A549 (cell line): ENCODE data around the gene SLC30A3. TPM values are rescaled to one million over a fixed set of nuclear protein-coding genes. Genes with fewer than 3 reads are reported as not detected.

ENCODE experiments used
- ATAC-seq, 2 experiments: fragments of 200-7000 bp in 1 of 2; fragments of >200 bp in 1 of 2; cut with Nextera tagmentation in 1 of 2; cut with Tn5 transposase in 1 of 2; 3 replicates each; pipeline versions ENCODE4 v1.8.0 to v1.9.1; 2018 to 2020; ENCODE audit warnings: mild to moderate bottlenecking in 1 of 2, moderate library complexity in 1 of 2
- CTCF ChIA-PET: fragments of 300-600 bp; sonication (Branson Sonifier 250); formaldehyde crosslinking; extraction: SDS; loops from one replicate; lab custom pipeline; 2021; ENCODE audit warnings: antibody characterized with exemption, inconsistent platforms; lab: Yijun Ruan, JAX
- POLR2A ChIA-PET: fragments of 350-600 bp; formaldehyde crosslinking; extraction: SDS; loops from one replicate; lab custom pipeline; 2021; ENCODE audit warnings: antibody characterized with exemption, inconsistent platforms; lab: Yijun Ruan, JAX
- DNase-seq, 2 experiments: peaks; one replicate each; pipeline versions ENCODE4 v3.0.0 to v3.0.0-alpha.2; 2011 to 2016; ENCODE audit warnings: low read depth in 1 of 2, low spot score in 1 of 2
- FAIRE-seq: peaks from 2 replicates; lab custom pipeline; 2011; peaks lifted over from hg19 to GRCh38; lab: Jason Lieb, UNC
- H3K27ac ChIP-seq, 2 experiments: fragments of >200 bp; sonication (Bioruptor Twin); formaldehyde crosslinking; 3 replicates each; pipeline ENCODE4 v1.5.1; 2016 to 2017
- H3K4me1 ChIP-seq: fragments of >200 bp; sonication (Bioruptor Twin); formaldehyde crosslinking; 3 replicates; pipeline ENCODE4 v1.6.1; 2016
- H3K4me2 ChIP-seq: fragments of >200 bp; sonication (Bioruptor Twin); formaldehyde crosslinking; 3 replicates; pipeline ENCODE4 v1.6.1; 2016
- H3K4me3 ChIP-seq: fragments of >200 bp; sonication (Bioruptor Twin); formaldehyde crosslinking; 3 replicates; pipeline ENCODE4 v1.5.1; 2016
- H3K9me3 ChIP-seq: fragments of >200 bp; sonication (Bioruptor Twin); formaldehyde crosslinking; 3 replicates; pipeline ENCODE4 v1.6.1; 2016
- CEBPB ChIP-seq, 2 experiments: fragments of >200 bp in 1 of 2; sonication (Bioruptor Twin) in 1 of 2; formaldehyde crosslinking in 1 of 2; IDR thresholded peaks; 2 replicates each; pipeline ENCODE4 v1.6.1; 2012 to 2016
- CHD2 ChIP-seq: fragments of 150-350 bp; IDR thresholded peaks from 2 replicates; pipeline ENCODE4 v1.6.1; 2014; ENCODE audit warnings: low read length; ENCODE audit not compliant: partially characterized antibody
- CHD4 ChIP-seq: fragments of 200-600 bp; sonication (generic); IDR thresholded peaks from 2 replicates; pipeline ENCODE4 v1.6.1; 2016; ENCODE audit warnings: antibody characterized with exemption, mild to moderate bottlenecking, borderline replicate concordance
- EHMT2 ChIP-seq: fragments of 200-600 bp; sonication (generic); IDR thresholded peaks from 2 replicates; pipeline ENCODE4 v1.6.1; 2016; ENCODE audit warnings: antibody characterized with exemption, low read depth, mild to moderate bottlenecking, moderate library complexity
- EP300 ChIP-seq, 2 experiments: fragments of >200 bp; sonication (Bioruptor Twin); formaldehyde crosslinking; IDR thresholded peaks; 2 replicates in 1 of 2; 3 replicates in 1 of 2; pipeline ENCODE4 v1.6.1; 2016 to 2017
- ESRRA ChIP-seq: fragments of 150-350 bp; IDR thresholded peaks from 2 replicates; pipeline ENCODE4 v1.6.1; 2014; ENCODE audit warnings: mild to moderate bottlenecking, low read length, borderline replicate concordance
- FOSB ChIP-seq: fragments of 250-450 bp; sonication (Bioruptor Pico); IDR thresholded peaks from 2 replicates; pipeline ENCODE4 v1.5.0; 2020; ENCODE audit warnings: mild to moderate bottlenecking, moderate library complexity
- FOSL2 ChIP-seq, 2 experiments: fragments of 450-650 bp in 1 of 2; fragments of >200 bp in 1 of 2; sonication (Bioruptor Twin) in 1 of 2; formaldehyde crosslinking; IDR thresholded peaks; 2 replicates each; pipeline versions ENCODE4 v1.5.0 to v1.6.1; 2016 to 2020; ENCODE audit warnings: mild to moderate bottlenecking in 1 of 2, moderate library complexity in 1 of 2
- HEYL ChIP-seq: fragments of 250-450 bp; sonication (Bioruptor Pico); IDR thresholded peaks from 2 replicates; pipeline ENCODE4 v1.8.0; 2021; ENCODE audit warnings: mild to moderate bottlenecking, moderate library complexity
- HOXB13 ChIP-seq: fragments of 250-450 bp; sonication (Bioruptor Pico); IDR thresholded peaks from 2 replicates; pipeline ENCODE4 v1.5.0; 2020; ENCODE audit warnings: low read depth, mild to moderate bottlenecking, moderate library complexity
- KDM5A ChIP-seq: fragments of 200-600 bp; sonication (generic); IDR thresholded peaks from 2 replicates; pipeline ENCODE4 v1.6.1; 2016; ENCODE audit warnings: antibody characterized with exemption, mild to moderate bottlenecking
- MAFK ChIP-seq: fragments of 450-650 bp; IDR thresholded peaks from 2 replicates; pipeline ENCODE4 v1.6.1; 2014; ENCODE audit not compliant: partially characterized antibody
- MAZ ChIP-seq: fragments of 150-350 bp; IDR thresholded peaks from 2 replicates; pipeline ENCODE4 v1.6.1; 2014; ENCODE audit warnings: antibody characterized with exemption, low read depth, low read length, borderline replicate concordance
- NFE2L2 ChIP-seq: fragments of 150-350 bp; conservative IDR thresholded peaks from 2 replicates; pipeline ENCODE4 v1.6.1; 2014; ENCODE audit warnings: low read length
- NPAS2 ChIP-seq: fragments of 250-450 bp; sonication (Bioruptor Pico); IDR thresholded peaks from 2 replicates; pipeline ENCODE4 v1.8.0; 2022; ENCODE audit warnings: mild to moderate bottlenecking, moderate library complexity, borderline replicate concordance
- PHF8 ChIP-seq: fragments of 200-600 bp; sonication (generic); IDR thresholded peaks from 2 replicates; pipeline ENCODE4 v1.6.1; 2016; ENCODE audit warnings: low read depth, mild to moderate bottlenecking, antibody characterized with exemption, moderate library complexity, borderline replicate concordance
- POLR2A ChIP-seq: IDR thresholded peaks from 2 replicates; pipeline ENCODE4 v1.6.1; 2012; ENCODE audit warnings: mild to moderate bottlenecking, low read length
- POLR2AphosphoS2 ChIP-seq: conservative IDR thresholded peaks from 2 replicates; pipeline ENCODE4 v1.6.1; 2012; ENCODE audit warnings: low read length, improper control_type of control experiment, inconsistent platforms
- RCOR1 ChIP-seq: fragments of 150-350 bp; IDR thresholded peaks from 2 replicates; pipeline ENCODE4 v1.6.1; 2014; ENCODE audit warnings: antibody characterized with exemption, low read length, low read depth
- RFX5 ChIP-seq: fragments of 450-650 bp; IDR thresholded peaks from 2 replicates; pipeline ENCODE4 v1.7.1; 2014; ENCODE audit warnings: antibody characterized with exemption, mild to moderate bottlenecking, moderate library complexity
- RNF2 ChIP-seq: fragments of 200-600 bp; sonication (generic); IDR thresholded peaks from 2 replicates; pipeline ENCODE4 v1.6.1; 2016; ENCODE audit warnings: low read depth, mild to moderate bottlenecking, antibody characterized with exemption, moderate library complexity, borderline replicate concordance
- SMC3 ChIP-seq: fragments of >200 bp; sonication (Bioruptor Twin); formaldehyde crosslinking; IDR thresholded peaks from 3 replicates; pipeline ENCODE4 v1.6.1; 2018; ENCODE audit warnings: inconsistent platforms
- TFCP2L1 ChIP-seq: fragments of 250-450 bp; sonication (Bioruptor Pico); IDR thresholded peaks from 2 replicates; pipeline ENCODE4 v1.5.0; 2021; ENCODE audit warnings: mild to moderate bottlenecking
- ZNF302 ChIP-seq: fragments of 250-450 bp; sonication (Bioruptor Pico); IDR thresholded peaks from 2 replicates; pipeline ENCODE4 v1.9.0; 2021; ENCODE audit warnings: inconsistent platforms, mild to moderate bottlenecking, moderate library complexity
- WGBS: methylation state at CpG from one replicate; pipeline ENCODE4 v1.1.6; 2017; ENCODE audit errors: missing lambda C conversion rate; 5-methylcytosine and 5-hydroxymethylcytosine counted together
- polyA plus RNA-seq, 4 experiments: library from polyadenylated mRNA; depleted of rRNA in 3 of 4; stranded (reverse); fragments of >200 nt; fragmentation: RNase III in 1 of 4; extraction: RNeasy Plus Mini Kit Qiagen cat#74134 plus additional on column Dnase treatment in 1 of 4; gene quantifications; 2 replicates in 3 of 4; 3 replicates in 1 of 4; pipeline ENCODE4 v1.2.3, GENCODE V29; 2011 to 2017
- TF ChIP-seq, protein P1 (sequence below): fragments of 150-350 bp; IDR thresholded peaks from 2 replicates; pipeline ENCODE4 v1.6.1; 2014; ENCODE audit warnings: low read depth, mild to moderate bottlenecking, low read length
- TF ChIP-seq, protein P2 (sequence below): fragments of 200-600 bp; sonication (generic); IDR thresholded peaks from 2 replicates; pipeline ENCODE4 v1.6.1; 2016; ENCODE audit warnings: antibody characterized with exemption, mild to moderate bottlenecking, moderate library complexity
- TF ChIP-seq, protein P3 (sequence below): fragments of 250-450 bp; sonication (Bioruptor Pico); IDR thresholded peaks from 2 replicates; pipeline ENCODE4 v1.5.0; 2020; ENCODE audit warnings: low read depth, mild to moderate bottlenecking, moderate library complexity

SLC30A3 gene
- polyA plus RNA-seq, 2 of the 4 experiments (the other 2 are of a cell fraction) = 0.90 to 1.9 TPM

DNA sequence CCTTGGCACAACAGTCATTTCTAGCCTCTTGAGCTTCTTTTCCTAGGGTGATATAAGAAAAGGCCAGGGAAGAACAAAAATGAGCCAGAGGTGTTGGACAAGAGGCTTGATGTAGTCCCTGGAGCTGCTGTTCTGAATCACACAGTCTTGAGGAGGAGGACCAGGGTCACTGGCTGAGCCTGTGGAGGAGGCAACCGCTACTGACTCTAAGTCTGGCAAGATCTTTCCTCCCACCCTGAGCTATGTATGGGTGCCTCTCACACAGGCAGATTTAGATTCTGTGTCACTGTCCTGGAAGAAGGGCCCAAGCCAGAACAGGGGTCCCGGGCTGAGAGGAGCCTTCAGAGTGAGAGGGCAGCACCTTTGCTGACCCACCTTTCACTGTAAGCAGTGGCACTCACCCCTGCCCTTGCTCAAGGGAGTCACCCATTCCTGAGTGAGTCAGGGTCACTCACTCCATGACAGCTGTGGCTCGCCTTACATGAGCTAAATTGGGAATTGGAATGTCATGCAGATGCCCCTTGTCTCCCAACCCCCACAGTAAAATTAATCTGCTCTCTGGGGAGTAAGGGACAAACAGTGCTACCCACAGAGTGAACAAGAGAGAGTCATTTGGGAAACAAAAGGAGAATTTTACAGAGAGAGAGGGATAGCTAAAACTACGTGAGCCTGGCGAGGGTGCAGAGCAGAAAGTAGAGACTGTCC is 19.2 kb upstream of the SLC30A3 start, which contains the start of gene TRIM54:
Gene TRIM54 (plus strand): TSS at position 575 of the 705 bp plus-strand sequence. CDS start 303 bp downstream, outside the sequence.
- WGBS = 86% methylated on average over 5 of the region's 5 CpGs
- TF ChIP-seq ZNF302 (CRISPR knock-in tag) (no peak), RNF2 (no peak), ESRRA (no peak), KDM5A (no peak), EP300 (IDR thresholded peaks at IDR 0.05) (no peak), MAZ (no peak), NPAS2 (CRISPR knock-in tag) (no peak), CHD4 (no peak), EHMT2 (no peak), NFE2L2 (no peak), MAFK (no peak), CHD2 (no peak), FOSL2 (IDR thresholded peaks at IDR 0.05) (no peak), FOSL2 (CRISPR knock-in tag; IDR thresholded peaks at IDR 0.05) (no peak), POLR2AphosphoS2 (no peak), POLR2A (no peak), TFCP2L1 (no peak), CEBPB (IDR thresholded peaks at IDR 0.05) (no peak), PHF8 (no peak)
- TF ChIP-seq, protein P1, sequence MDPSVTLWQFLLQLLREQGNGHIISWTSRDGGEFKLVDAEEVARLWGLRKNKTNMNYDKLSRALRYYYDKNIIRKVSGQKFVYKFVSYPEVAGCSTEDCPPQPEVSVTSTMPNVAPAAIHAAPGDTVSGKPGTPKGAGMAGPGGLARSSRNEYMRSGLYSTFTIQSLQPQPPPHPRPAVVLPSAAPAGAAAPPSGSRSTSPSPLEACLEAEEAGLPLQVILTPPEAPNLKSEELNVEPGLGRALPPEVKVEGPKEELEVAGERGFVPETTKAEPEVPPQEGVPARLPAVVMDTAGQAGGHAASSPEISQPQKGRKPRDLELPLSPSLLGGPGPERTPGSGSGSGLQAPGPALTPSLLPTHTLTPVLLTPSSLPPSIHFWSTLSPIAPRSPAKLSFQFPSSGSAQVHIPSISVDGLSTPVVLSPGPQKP = no peak
- TF ChIP-seq, protein P2, sequence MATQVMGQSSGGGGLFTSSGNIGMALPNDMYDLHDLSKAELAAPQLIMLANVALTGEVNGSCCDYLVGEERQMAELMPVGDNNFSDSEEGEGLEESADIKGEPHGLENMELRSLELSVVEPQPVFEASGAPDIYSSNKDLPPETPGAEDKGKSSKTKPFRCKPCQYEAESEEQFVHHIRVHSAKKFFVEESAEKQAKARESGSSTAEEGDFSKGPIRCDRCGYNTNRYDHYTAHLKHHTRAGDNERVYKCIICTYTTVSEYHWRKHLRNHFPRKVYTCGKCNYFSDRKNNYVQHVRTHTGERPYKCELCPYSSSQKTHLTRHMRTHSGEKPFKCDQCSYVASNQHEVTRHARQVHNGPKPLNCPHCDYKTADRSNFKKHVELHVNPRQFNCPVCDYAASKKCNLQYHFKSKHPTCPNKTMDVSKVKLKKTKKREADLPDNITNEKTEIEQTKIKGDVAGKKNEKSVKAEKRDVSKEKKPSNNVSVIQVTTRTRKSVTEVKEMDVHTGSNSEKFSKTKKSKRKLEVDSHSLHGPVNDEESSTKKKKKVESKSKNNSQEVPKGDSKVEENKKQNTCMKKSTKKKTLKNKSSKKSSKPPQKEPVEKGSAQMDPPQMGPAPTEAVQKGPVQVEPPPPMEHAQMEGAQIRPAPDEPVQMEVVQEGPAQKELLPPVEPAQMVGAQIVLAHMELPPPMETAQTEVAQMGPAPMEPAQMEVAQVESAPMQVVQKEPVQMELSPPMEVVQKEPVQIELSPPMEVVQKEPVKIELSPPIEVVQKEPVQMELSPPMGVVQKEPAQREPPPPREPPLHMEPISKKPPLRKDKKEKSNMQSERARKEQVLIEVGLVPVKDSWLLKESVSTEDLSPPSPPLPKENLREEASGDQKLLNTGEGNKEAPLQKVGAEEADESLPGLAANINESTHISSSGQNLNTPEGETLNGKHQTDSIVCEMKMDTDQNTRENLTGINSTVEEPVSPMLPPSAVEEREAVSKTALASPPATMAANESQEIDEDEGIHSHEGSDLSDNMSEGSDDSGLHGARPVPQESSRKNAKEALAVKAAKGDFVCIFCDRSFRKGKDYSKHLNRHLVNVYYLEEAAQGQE = no peak
- peak; percentile 37; a peak in 3 of 6 replicates for ATAC-seq
- POLR2A ChIA-PET = no interaction called here
- CTCF ChIA-PET = interaction anchor here (0.7 to 12.1 kb wide), 25 partner anchors 14 to 436 kb away, joined by 3 to 394 read pairs (median 8); partner anchors contain the start of genes ABHD1 and SLC30A3
- FAIRE-seq = no peak
- DNase-seq = no peak
- Histone ChIP-seq H3K27ac (peak within 1 kb of the TSS; percentile 38 to 75), H3K9me3 (no peaks in the 10 kb centered on the region), H3K4me3 (no peak within 1 kb of the TSS), H3K4me2 (peak within 1 kb of the TSS; percentile 51), H3K4me1 (peaks cover 26% of the 10 kb centered on the region)

DNA sequence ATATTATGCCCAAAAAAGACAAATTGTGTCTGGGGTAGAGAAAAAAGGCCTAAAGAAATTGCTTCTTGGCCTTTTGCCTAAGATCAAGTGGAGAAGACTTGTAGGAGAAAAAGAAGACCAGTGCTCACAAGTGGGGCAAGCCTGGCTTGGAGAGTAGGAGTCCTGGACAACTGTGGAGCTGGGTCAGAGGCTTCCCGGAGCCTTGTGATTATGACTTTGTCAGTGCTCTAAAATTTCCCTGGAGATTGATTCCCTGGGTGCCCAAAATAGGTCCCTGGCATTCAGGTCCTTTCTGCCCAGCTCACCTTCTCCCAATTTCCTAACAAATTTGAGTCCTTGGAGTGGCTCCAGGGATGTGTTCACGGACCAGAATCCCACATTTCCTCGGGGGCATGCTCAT is 18.6 kb upstream of the SLC30A3 start:
- TF ChIP-seq HEYL (CRISPR knock-in tag) (no peak), RFX5 (no peak), HOXB13 (CRISPR knock-in tag) (no peak), TFCP2L1 (no peak), CEBPB (IDR thresholded peaks at IDR 0.05) (no peak), RCOR1 (no peak), RNF2 (no peak), POLR2AphosphoS2 (no peak), SMC3 (no peak), FOSB (no peak)
- TF ChIP-seq, protein P3, sequence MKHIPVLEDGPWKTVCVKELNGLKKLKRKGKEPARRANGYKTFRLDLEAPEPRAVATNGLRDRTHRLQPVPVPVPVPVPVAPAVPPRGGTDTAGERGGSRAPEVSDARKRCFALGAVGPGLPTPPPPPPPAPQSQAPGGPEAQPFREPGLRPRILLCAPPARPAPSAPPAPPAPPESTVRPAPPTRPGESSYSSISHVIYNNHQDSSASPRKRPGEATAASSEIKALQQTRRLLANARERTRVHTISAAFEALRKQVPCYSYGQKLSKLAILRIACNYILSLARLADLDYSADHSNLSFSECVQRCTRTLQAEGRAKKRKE (CRISPR knock-in tag) = no peak
- TF ChIP-seq, protein P2 = no peak
- ATAC-seq = no peak
- peak overlapping the region in 1 of 2 experiments; percentile 75; a peak in 4 of 6 replicates for H3K27ac ChIP-seq
- peaks cover 26% of the 10 kb centered on the region for H3K4me1 ChIP-seq
- H3K9me3 ChIP-seq = no peaks in the 10 kb centered on the region
- DNase-seq = no peak
- FAIRE-seq = no peak
- H3K4me2 ChIP-seq = no peak overlapping the region
- no peak overlapping the region for H3K4me3 ChIP-seq
- WGBS = 82% methylated on average over 3 of the region's 3 CpGs
- POLR2A ChIA-PET = no interaction called here
- CTCF ChIA-PET = interaction anchor here (0.7 to 12.1 kb wide), 28 partner anchors 14 to 435 kb away, joined by 3 to 394 read pairs (median 8); partner anchors contain the start of genes ABHD1, KHK, SLC30A3 and TCF23
